Measurements from ENCODE around the gene PPIL6.
"Not testable (repeated sequence)": the region's sequence is repeated elsewhere in the genome, so short reads cannot be mapped to it uniquely, and the experiment has no call there.

The PPIL6 gene

DNA sequence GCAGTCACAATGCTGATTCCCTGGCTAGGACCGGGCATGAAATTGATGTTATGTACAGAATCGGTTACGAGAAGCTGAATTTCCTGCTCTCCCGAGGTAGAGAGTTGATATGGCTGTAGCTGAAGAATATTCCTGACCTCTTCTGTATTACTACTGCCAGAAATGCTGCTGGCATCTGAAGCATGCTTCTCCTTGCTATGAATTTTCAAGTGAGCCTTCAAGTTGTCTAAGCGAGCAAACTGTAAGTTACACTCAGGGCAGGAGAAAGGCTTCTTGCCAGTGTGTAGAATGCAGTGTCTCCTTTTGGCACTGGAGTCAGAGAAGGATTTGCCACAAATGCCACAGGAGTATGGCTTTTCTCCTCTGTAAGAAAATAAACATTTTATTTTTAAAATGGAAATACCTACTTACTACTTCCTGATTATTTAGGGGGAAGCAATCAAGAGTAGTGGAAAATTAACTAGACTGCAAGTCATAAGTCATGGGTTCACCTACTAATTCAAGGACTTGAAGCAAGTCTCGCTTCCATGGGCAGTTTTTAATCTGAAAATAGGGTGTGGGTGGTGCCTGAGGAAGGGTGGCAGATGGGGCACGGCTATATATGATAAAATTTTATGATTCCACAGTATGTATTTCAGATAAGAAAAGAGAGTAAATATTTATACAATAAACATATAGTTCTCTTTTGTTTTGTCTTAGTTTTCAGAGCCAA is 25.9 kb upstream of the PPIL6 start:
- no peak for FAIRE-seq

DNA sequence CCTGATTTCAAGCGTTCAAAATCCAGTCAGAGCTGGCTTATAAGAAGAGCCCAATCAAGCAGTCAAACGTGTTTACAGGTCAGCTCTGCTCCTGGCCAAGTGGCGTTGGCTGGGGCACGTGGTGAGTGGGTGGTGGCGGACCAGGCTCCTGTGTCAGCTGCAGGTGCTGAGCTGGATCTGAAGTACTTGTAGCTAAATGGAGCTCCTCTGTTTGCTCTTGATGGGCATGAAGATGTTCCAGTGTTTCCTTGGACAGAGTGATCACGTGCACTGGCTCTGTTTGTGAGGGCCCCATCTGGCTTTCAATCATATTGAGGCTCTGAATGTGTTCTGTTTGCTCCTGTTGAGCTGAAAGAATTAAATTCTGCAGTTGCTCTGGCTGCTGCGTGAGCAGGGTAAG is 25.3 kb upstream of the PPIL6 start:
- FAIRE-seq = no peak

DNA sequence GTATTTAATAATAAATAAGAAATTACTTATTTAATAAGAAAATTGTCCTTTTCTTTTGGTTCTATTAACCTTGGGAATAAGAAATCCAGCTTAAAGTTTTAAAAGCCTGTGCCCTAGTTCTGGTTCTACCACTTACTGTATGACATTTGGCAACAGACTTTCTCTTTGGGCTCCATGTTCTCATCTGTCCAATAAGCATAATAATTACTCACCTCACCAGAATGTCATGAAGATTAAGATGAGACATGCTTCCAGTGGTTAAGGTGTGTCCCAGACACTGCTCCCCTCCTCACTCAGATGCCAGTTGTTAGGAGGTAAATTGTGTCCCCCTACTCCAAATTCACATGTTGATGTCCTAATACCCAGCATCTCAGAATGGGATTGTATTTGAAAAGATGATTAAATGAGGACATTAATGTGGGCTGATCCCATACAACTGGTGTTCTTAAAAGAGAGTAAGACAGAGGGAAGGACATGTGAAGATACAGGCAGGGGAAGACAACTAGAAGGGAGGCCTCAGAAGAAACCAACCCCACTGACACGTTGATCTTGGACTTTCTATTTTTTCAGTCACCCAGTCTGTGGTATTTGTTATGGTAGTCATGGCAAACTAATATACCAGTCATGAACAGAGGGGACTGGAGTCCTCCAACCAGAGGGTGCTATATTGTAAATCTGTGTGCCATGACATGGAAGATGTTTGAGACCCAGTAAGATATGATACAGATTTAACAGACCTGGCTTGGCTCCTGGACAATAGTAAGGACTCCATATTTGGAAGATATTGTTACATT is 21.5 kb upstream of the PPIL6 start:
- FAIRE-seq = no peak

DNA sequence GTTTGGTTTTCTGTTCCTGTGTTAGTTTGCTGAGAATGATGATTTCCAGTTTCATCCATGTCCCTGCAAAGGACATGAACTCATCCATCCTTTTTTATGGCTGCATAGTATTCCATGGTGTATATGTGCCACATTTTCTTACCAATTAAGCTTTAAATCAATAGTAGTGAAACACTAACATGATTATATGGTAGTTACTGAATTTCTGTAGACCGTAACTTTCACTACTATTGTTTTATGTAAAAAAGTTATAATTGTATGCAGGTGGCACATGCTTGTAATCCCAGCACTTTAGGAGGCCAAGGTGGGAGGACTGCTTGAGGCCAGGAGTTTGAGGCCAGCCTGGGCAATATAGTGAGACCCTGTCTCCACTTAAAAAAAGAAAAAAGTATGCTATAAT is 20.8 kb upstream of the PPIL6 start:
- not testable (repeated sequence) for FAIRE-seq

DNA sequence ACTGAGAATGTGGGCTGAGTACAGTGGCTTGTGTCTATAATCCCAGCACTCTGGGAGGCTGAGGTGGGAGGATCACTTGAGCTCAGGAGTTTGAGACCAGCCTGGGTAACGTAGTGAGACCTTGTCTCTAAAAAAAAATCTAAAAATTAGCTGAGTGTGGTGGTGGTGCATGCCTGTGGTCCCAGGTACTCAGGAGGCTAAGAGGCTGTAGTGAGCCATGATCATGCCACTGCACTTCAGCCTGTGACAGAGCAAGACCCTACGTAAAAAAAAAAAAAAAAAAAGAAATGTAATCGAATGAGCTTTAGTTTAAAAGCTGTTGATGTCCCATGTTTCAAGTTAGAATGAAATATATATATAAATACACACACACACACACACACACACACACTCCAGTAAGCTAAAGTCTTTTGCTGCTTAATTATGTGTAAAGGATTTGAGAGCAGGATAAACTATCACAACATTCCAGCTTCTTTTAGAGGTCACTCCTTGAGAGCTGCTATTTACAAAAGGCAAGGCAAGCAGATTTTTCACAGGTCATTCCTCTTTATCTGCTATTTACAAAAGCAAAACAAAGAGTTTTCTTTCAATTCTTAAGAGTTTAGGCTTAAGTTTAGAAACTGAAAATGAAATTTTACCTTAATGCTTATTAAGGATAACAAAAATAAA is 19.9 kb upstream of the PPIL6 start:
- FAIRE-seq = peak; percentile 46

DNA sequence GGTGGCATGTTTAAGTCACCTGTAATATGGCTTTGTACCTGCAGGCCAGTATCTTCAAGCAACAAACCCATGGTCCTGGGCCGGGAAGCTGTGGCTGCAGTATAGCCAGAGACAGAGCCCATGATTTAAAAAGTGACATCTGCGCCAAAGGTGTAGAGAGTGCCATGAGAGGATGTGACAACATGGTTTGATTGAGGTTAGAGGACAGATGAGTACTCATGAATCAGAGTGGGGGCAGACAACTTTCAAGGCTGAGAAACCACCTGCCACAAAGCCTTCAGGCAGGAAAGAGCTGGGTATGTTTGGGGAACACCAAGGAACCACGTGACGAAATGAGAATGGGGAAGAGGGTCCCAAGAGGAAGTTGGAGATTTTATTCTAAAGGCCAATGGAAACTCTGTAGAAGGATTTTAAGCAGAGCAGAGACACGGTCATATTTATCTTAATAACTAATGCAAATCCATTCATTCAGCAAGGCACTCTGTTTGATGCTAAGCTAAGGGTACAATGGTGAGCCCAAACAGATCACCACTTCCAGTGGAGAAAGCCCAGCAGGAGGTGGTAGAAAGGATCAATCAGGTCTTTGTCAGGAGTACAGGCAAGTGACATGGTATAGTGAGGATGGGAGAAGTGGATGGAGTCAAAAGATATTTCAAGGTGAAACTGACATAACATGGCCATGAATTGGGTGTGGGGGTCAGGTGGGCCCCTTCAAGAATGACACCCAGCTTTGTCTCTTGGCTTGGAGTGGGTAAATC is 18.5 kb upstream of the PPIL6 start:
- no peak for FAIRE-seq

DNA sequence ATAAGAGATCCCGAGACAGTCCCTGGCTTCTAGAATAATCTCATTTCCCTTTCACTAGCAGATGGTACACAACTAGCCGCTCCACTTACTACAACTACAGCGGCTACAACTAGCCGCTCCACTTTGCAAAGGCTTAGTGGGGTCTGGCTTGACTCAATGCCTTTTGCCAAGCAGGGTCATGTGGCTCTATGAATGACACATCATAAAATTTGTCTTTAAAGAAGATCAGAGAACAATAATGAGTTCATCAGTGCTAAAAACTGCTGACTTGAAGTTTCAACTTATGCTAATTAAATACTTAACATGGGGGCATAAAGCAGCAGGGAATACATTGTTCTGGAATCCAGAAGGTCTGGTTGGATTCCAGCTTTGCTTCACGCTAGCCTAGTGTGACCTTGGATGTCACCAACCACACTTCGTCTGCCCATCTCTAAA is 17.2 kb upstream of the PPIL6 start:
- FAIRE-seq = no peak

DNA sequence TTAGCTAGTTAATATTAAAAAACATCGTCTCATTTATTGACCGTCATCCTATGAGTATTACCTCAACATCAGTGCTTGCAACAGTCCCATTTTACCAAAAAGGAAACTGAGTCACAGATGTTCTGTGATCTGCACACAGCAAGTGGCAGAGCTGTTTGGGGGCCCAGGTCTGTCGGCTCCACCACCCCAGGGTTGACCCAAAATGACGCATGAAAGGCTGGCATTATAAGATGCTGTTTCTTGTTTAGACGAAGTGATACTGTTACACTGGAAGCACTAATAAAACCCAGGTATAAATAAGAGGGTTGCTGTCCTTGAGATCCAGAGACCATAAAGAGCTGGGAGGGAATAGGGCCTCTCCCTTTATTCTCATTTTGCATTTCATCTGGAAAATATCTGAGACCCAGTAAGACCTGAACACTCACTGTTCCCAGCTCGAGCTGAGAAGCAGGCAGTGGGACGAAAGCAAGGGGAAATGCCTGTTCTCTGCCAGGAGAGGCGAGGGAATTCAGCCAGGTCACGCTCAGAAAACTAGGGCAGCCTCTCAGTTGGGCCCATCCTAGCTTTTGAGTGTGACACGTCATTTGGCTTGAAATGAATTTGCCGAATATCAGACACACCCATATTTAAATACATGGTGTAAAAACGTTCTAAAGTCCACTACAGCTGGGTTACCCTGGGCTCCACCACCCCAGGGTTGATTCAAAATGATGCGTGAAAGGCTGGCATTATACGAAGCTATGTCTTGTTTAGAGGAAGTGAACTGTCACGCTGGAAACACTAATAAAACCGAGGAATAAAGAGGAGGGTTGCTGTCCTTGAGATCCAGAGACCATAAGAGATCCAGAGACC is 16.5 kb upstream of the PPIL6 start:
- FAIRE-seq = no peak

DNA sequence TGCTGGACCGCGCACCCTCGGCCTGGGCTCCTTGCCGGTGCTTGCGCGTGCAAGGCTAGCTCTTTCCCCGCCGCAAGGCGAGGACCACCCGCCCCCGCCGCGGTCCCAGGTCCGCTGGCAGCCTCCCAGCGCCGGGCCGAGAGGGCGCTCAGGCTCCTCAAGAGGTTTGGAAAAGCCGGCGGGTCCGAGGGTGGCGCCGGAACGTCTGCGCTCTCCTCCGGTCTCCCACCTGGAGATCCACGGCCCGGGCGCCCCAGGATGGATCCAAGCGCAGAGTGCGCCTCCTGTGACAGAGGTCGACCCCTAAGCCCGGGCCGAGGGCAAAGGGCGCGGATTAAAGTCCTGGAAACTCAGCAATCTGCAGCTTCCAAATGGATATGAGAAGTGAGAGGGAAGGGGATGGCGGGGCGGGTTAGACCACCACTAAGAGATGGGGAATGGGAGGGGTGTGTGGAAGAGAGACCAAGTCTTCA is 15.7 kb upstream of the PPIL6 start:
- no peak for FAIRE-seq

DNA sequence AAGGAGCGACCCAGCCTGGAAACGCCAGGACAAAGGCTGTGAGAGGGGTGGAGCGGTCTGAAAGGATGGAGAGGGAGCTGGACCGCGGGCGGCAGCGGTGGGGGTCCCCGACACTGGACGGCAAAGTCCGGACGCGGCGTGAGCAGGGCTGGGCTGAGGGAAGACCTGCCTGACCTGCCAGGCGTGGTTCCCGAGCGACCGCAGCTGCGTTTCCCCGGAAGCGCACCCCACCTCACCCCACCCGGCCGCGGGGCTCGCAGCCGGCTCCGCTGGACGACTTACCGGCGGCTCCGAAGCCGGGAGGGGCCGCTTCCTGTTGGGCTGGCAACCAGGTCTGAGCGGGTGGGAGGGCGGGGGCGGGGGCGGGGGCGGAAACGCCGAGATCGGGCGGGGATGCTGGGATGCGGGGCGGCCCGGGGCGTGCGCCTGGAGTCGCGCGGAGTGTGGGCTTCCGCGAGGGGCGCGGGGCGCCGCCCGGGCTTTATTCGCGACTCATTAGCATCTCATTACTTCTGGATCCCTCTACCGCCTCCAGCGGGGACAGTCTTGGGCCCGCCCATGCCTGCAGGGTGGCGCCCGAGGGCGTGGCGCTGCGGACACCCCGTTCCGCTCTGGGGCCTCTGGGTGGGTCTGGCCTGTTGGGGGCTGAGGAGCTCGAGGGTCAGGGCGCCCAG is 15.1 kb upstream of the PPIL6 start, which contains the start of gene MICAL1:
Gene MICAL1 (minus strand): TSS at position 336 of the 674 bp plus-strand sequence. CDS start 1,576 bp downstream, outside the sequence.
- FAIRE-seq = no peak

DNA sequence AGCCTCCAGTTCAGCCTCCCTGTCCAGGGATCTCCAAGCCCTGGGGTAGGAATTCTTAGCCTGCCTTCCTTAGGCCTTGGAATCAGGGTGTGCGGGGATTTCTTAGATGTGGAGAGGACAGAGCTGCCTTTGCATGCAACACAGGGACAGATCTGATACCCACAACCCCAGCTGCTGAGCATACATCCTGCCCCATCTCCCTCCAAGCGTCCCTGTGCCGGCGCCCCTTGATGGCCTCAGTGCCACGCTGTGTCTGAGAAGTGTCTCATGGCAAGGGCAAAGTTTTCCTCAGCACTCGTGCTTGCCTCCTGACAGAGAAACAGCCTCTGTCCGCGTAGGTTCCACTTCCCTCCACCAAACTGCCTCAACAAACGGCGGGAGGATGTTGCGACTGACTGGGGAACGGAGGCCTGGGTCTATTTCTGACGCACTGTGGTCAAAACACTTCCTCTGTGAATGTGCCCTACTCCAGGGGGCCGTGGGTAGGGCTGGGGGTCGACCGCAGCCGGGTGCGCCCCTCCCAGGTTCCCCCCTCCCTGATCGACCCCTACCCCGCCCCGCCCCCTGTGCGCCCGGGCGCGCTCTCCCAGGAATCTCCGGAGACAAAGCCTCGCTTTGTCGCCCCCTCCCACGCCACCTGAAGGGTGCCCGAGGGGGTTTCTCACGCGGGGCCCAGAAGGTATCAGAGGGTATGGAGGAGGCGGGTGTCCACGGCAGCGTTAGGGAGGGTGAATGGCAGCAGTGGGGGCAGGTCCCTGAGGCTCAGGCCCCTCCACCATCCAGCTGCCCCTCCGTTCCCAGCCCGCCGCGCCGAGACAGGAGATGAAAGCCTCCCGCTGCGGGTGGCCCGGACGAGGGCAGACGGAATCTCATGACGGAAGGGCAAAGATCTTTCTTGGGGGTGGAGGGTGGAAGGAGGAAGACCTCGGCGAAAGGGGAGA is 14.3 kb upstream of the PPIL6 start:
- no peak for FAIRE-seq

DNA sequence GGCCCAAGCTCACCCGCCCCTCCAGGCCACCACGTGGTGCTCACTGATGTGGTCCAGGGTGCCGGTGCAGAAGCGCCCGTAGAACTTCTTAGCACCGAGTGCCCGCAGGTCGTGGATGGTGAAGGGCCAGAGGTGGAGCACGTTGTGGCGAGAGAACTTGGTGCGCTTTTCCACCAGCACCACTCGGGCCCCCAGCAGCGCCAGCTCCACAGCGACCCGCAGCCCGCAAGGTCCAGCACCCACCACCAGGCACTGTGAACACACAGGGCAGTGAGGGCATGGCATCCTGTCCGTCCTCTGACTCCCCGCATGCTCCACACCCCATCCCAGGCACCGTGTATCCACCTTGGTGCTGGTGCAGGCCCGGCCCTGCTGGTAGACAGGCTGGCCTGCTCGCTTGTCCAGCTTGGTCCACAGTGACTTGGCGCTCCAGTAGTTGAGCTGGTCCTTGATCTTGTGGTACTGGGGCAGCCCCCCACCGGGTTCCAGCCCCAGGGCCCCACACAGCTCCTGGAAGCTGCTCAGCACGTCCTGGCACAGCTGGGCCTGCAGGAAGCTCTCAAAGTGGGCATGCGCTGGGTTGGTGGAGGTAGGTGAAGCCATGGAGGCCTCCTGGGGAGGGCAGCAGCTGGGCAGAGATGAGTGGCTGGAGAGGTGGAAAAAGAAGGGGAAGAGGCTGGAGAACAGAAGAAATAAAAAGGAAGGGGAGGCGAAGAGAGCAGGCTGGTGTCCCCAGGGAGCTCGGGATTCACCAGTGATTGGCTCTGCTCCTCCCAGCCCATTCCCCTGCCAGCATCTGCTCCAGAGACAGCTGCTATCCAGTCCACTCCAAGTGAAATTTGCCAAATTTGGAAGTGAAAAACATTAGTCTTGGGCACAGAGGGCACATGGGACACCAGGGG is 13.4 kb upstream of the PPIL6 start:
- no peak for FAIRE-seq

DNA sequence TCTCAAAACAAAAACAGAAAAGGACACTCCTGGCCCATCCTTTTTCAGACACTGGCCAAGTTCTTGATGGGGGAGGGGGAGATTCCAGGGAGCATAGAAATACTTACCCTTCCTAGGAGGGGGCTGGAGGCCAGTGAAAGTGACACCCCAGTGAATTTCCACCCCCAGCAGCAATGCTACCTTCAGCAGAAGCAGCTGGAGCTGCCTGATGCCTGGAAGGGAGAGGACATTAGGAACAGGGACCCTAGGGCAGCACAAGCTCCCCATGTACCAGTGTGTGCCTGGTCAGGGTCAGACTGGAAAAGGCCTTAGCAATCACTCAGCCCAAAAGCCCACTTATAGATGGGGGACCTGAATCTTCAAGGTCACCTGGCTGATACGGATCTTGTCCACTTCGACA is 12.7 kb upstream of the PPIL6 start:
- FAIRE-seq = no peak

DNA sequence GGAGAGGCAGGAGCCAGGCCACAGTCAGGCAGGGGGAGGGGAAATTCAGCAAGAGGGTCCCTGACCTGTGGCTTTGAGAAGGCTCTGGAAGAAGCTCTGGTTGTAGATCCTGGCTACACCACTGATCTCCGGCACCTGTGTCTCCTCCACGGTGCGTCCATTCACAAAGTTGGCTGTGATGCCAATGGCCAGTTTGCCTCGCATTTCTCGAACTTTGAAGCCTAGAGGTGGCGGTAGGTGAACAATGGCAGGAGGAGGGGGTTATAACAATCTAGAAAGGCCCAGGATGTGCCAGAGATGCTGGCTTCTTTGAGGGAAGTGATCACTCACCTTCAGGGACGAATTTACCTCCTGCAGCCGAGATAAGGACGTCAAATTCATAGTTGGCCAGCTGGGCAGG is 11.8 kb upstream of the PPIL6 start:
- FAIRE-seq = no peak

DNA sequence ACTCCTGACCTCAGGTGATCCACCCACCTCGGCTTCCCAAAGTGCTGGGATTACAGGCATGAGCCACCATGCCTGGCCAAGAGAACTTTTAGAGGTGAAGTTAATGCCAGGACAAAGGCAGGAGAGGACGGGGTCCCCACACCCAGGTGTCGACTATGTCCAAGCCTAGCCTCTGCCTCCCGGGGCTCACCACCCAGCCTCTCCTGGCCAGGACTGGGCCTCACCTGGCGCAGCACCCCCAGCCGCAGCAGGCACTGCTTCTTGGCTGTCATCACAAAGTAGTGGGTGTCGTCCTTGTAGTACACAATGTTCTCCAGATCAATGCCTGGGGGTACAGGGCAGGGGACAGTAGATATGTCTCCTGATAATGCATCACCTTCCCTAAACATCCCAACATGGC is 10.9 kb upstream of the PPIL6 start:
- no peak for FAIRE-seq

DNA sequence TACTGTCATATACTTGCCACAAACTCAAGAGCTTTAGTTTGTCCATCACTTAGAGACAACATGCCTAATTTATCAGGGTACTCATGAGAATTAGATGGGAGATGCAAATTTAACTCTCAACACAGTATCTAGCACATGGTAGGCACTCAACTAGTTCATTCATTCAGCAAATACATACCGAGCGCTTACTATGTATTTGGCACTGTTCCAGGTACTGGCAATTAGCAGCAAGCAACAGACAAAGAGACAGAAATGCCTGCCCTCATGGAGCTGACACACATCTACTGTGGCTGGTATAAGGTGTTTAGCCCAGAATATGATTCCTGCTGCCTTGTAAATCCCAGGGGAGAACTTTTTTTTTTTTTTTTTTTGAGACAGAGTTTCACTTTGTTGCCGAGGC is 10.4 kb upstream of the PPIL6 start:
- no peak for FAIRE-seq

DNA sequence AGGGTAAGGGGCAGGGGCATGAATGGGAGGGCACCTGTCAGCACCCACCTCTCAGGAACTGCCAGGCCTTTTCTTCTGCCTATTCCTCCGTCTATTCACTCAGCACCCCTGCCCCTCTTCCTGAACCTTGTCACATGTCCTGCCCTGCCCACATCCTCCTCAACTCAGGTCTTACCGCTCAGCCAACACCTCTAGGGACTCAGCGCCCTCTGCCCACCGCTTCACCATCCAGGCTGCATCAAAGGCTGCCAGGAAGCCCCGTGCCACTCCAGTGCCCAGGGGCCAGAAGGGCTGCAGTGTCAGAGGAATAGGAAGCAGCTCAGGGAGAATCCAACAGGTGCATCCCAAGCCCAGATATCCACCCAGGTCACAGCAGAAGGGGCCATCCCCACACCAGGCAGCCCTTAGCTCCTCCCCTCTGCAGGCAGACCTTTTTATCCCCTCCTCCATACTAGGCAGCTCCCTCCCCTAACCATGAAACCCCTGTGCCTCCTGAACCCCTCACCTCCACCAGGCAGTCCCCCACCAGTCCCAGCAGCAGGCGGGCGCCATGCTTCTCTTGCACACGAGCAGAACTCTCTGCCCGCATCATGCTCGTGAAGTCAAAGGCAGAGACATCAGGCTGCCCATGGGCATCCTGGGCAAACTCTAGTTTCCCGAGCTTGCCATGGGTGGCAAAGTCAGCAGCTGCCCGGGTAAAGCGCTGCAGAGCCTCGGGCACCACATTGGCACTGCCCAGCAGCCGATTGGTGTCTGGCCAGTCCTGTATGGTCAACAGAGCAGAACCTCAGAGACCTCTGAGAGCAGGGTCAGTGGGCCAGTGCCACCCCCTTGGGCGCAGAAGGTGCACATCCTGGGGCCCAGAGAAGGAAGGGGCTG is 9.6 kb upstream of the PPIL6 start:
- no peak for FAIRE-seq

Data from endometrium (tissue), 2 donors.